GM10847 (cell line): ENCODE results near the gene FAR1.

Source experiments
- POLR2A ChIP-seq: IDR thresholded peaks from 2 replicates; pipeline ENCODE4 v1.6.1; 2011; ENCODE audit not compliant: insufficient read length; ENCODE audit errors: extremely low read depth

FAR1 gene

GRCh38 chr11:13668102-13668956 lies at the start of gene FAR1:
TSS of gene FAR1 (plus strand) at chr11:13668668. CDS start at chr11:13694766, 26,098 bp downstream.
- peak; percentile 57 for TF ChIP-seq POLR2A

GRCh38 chr11:13620063-13620462 lies 48.4 kb upstream of the FAR1 start:
- no peak for TF ChIP-seq POLR2A

- no peak for TF ChIP-seq POLR2A
Observed at GRCh38 chr11:13629779-13630178, 38.7 kb upstream of the FAR1 start.

- TF ChIP-seq POLR2A, result no peak
Observed at GRCh38 chr11:13635290-13635689, 33.2 kb upstream of the FAR1 start.

DNA sequence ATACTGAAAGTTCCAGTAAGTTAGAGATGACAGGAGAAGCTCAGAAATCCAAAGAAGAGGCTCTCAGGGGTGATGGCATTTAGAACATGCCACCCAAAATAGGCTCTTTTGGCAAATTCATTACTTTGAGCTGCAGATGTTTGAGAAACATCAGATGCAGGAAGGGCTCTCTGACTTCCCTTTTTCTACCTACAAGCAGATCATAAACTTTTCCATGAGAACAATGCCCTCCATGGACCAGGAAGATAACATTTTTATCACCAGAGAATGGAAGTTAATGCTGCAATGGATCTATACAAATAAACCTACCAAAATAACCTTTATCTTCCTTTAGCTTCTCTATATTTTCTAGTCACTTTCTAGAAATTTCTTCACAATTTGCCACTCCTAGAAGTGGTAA lies 32.7 kb upstream of the FAR1 start:
- no peak for TF ChIP-seq POLR2A

- no peak for TF ChIP-seq POLR2A
Observed at GRCh38 chr11:13637125-13638069, 31.1 kb upstream of the FAR1 start.

- no peak for TF ChIP-seq POLR2A
Observed at GRCh38 chr11:13638422-13638821, 30.0 kb upstream of the FAR1 start.

GRCh38 chr11:13644997-13645687 lies 23.3 kb upstream of the FAR1 start:
- TF ChIP-seq POLR2A, result no peak

DNA sequence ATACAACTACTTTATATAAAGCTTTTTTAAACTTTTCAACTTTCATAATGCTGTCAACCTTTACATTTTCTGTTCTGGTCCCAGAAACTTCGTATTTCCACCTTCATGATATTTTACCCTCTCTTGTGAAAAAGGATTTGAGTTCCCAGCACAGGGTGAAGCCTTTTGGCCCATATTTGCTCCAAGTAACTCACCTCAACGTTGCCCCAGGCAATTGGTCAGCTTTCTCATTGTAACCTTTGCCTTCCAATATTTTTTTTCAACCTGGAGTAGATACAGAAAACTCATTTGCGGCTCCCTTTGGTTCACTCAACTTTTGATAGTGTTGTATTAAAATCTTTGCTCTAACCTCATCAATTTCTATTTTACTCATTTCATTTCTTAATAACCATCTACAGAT lies 21.1 kb upstream of the FAR1 start:
- TF ChIP-seq POLR2A, result no peak

- no peak for TF ChIP-seq POLR2A
Observed at GRCh38 chr11:13649619-13650018, 18.8 kb upstream of the FAR1 start.

- no peak for TF ChIP-seq POLR2A
Observed at GRCh38 chr11:13661074-13661623, 7.3 kb upstream of the FAR1 start.

- no peak for TF ChIP-seq POLR2A
Observed at GRCh38 chr11:13663631-13664071, 4.8 kb upstream of the FAR1 start.

GRCh38 chr11:13664351-13664750 lies 4.1 kb upstream of the FAR1 start:
- TF ChIP-seq POLR2A, result no peak

- no peak for TF ChIP-seq POLR2A
Observed at GRCh38 chr11:13666708-13667107, 1.8 kb upstream of the FAR1 start.

GRCh38 chr11:13667245-13667644 lies 1.2 kb upstream of the FAR1 start:
- TF ChIP-seq POLR2A, result no peak
